Activated CD8-positive, alpha-beta memory T cell treated with anti-CD3 and anti-CD28 coated beads for 48 hours (primary cell): ENCODE results near the gene MRPS23.

Source experiments
- DNase-seq, 3 experiments: peaks; one replicate each; pipeline ENCODE4 v3.0.0-alpha.2; 2020; ENCODE audit warnings: low read depth in 2 of 3, low spot score in 2 of 3

The MRPS23 gene

DNA sequence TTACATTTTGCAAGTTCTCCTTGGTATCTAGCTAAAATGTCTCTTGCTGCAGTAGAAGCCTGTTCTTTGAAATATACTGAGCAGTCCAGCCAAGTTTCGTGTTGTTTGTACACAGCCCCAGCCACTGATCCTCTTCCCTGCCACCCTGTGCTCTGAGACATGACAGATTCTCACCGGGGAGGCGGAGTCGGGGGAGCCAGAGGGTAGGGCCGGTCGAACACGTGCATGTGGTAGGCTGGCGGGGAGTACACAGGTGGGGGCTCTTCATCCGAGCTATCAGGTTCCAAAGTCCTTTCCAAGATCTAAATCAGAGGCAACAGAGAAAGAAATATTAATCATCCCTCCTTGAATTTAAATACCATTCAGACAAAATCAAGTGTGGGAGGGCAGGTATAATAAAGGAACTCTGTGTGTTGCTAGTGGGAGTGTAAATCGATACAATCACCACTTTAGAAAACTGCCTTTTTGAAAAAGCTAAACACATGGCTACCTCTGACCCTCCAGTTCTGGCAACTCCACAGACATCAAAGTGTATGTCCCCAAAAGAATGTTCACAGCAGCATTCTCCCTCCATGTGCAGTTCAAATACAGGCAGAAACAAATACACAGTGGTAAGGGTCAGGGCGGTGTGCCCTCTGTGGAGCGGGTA, 29.7 kb upstream of the MRPS23 start:
- no peak for DNase-seq

DNA sequence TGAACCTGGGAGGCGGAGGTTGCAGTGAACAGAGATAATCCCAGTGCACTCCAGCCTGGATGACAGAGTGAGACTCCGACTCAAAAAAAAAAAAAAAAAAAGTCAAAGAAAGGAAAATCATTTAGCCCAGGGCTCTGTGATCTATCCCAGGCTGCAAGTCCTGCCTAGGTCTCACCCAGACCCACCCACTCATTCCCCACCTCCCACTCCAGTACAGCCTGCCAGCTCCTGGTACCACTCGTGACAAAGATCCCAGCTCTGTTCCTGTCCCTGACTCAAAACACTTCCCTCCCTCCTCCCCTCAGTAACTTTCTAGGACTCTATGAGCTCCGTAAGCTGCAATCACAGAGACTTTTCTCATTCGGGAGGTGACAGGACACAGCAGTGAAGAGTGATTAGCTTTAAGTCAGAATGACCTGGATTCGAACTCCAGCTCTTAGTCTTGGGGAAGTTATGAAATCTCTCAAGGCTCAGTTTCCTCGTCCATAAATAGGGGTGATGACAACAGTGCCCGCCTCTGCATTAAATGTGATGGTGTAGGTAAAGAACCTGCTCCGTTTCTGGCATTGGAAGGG, 28.0 kb upstream of the MRPS23 start:
- no peak for DNase-seq

- DNase-seq: no peak
Observed at GRCh38 chr17:57876866-57877237, 27.0 kb upstream of the MRPS23 start.

GRCh38 chr17:57876023-57876865, 26.4 kb upstream of the MRPS23 start:
- DNase-seq: no peak

DNA sequence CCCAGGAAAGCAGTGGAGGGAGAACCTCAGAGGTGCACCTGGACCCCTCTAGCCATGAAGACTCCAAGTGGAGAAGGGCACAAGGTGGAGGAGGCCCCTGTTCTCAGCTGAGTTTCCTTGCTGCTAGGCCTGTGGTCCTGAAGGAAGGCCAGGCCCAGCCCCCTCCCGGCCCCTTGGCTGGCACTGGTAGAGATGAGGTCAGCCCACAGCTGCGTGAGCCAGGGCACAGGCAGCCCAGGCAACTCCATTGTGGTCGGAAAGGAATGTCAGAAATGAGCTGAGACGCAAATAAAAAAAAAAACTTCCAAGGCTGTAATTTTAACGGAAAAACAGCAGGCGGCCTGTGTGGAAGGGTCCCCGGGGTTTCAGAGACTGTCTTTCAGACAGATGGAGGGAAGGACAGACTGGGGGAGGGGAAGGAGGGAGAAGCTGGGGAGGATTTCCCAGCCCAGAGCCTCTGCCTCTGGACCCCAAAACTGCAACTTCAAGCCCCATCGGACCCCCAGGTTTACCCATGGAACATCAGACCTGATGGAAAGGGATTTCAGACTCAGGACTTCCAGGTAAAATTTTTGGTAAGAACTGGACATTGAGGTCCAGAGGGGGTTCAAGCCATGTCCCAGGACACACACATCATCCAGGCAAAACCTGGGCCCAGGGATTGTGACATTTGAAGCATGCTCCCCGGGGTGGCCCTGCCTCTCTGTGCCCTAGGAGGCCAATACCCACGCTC, 25.6 kb upstream of the MRPS23 start:
- no peak for DNase-seq

DNA sequence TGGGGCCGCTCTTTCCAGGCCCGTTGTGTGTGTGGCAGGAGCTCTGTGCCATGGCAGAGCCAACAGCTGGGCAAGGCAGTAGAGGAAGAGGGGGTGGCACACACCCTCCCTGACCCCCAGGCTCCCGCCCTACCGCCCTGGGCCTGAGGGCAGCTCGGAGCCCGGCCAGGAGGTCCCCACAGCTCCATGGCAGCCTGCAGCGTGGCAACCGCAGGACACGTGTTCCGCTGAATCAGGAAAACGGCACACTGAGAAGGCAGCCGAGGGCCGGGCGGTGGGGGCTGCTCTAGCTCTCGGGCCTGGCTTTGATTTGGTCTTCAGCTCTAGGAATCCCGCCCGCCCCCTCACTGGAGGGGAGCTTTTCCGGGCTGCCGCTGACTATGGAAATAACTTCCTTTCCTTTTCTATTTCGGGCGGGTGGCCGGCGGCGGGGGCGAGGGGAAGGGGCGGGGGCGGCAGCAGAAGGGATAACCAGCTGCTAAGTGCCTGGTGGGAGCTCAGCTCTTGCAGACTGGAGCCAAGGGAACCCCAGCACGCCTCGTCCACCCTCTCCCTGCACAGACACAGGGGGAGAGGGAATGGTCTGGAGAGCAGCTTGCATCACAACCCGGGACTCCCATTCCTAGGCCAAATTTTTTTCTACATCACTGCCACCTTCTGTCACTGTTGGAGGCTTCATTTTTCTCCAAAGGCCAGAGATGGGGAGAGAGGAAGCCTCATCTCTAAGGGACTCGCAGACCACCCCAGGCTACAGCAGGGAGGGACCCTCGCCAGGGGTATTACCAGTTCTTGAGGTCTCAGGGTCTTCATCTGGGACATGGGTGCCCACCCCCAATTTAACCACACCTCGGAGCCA, 24.8 kb upstream of the MRPS23 start:
- no peak for DNase-seq

DNA sequence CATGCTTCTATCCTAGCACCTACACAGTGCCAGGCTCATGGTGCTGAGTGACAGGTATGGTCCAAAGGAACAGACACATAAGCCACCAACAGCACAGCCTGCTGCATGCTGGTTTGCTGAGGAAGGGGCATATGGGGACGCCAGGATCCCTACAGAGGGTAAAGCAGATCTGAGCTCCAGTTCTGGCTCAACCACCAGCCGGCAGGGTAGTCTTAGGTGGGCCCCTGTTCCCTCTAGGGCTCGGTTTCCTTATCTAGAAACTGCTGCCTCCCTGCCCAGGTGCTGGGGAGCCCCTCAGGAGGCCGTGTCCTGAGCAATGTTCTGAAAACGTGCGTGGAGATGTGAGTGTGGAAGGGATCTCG, 24.2 kb upstream of the MRPS23 start:
- no peak for DNase-seq

- DNase-seq: no peak
Observed at GRCh38 chr17:57873261-57874057, 23.6 kb upstream of the MRPS23 start.

GRCh38 chr17:57872536-57872935, 22.7 kb upstream of the MRPS23 start:
- no peak for DNase-seq

DNA sequence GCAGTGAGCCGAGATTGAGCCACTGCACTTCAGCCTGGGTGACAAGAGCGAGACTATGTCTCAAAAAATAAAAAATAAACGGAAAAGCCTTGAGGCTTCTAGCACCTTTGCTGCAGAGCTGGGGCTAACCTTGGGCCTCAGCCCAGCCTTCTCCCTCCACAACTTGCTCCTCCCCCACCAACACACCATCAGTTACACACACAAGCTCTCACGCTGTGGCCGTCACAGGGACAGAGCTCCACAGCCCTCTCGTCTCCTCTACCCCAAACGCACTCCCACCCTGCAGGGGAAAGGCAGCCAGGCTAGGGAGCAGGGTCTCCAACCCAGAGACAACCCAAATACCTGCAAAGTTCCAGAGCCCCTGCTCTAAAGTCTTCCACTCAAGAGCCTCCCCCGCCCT, 22.0 kb upstream of the MRPS23 start:
- no peak for DNase-seq

DNA sequence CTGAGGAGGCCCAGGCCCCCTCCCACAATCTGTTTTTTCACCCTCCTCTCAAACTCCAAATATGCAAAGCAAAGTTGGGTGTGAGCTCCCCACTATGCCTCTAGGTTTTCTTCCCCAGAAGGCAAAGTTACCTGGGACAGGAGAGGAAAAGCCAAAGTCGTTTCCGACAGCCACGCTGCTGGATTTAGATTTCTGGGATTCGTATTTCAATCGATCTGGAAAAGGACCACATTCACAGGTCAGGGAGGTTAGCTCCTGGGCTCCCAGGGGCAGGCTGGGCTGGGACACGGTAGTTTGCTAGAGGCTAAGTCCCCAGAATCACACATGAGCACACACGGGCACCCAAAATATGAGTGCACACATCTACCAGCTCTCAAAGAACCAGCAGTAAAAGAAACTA, 21.3 kb upstream of the MRPS23 start:
- no peak for DNase-seq

GRCh38 chr17:57870283-57870635, 20.4 kb upstream of the MRPS23 start:
- DNase-seq: no peak

DNA sequence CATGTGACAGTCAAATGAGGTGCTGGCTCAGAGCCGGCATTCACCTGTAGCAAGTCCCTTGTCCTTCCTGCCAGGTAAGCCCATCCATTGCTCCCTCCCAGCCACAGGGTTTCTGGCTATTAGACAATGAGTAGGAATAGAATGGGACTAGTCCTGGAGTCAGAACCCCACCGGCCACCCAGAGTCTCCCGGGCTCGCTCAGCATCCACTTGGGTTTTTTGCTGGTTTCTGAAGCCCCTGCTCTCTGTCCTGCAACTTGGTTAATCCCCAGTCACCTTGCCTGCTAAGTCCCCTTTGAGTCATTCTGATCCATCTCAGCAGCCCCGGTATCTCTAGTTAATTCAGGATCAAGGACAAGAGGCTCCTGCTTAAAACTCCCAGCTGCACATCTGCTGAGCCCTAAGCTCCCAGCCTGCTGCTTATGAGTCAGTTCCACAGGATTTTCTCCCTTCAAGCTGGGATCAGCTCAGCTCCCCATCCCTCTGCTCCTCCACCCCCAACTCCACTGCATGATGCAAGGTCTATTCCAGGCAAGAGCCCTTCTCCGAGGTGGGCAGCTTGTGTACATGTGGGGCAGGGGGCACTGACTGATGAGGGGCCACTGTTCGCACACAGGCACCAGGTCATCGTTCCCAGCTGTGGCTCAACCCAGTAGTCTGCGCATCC, 19.9 kb upstream of the MRPS23 start:
- no peak for DNase-seq

DNA sequence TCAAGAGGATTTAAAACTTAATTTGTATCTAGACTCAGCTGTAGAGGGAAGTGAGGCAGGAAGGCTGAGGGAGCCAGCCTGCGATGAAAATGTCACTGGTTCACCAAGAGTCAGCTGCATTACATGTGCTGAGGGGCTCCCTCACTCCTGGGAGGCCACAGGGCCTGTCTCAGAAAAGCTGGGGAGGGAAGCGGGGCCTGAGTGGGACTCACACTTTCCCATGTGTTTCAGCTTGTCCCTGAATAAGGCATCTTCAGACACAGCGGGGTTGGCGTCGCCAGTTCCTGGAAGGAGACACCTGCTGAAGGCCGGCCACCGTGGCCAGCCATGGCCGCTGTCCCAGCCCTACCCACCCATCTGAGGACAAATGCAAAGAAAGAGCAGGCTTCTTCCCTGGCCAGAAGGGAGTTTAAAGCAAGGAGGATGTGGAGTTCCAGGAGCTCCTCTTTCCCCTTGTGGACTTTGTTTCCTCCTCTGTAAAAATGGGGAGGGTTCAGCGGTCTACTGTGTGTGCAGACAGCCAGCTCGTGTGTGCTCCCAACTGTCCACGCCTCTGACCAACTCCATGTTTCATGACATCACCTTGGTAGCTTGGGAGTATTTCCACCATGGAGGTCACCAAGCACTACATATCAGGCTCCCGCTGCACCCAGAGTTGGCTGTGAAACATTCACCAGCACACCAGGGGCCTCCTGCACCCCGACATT, 19.2 kb upstream of the MRPS23 start:
- DNase-seq: no peak

DNA sequence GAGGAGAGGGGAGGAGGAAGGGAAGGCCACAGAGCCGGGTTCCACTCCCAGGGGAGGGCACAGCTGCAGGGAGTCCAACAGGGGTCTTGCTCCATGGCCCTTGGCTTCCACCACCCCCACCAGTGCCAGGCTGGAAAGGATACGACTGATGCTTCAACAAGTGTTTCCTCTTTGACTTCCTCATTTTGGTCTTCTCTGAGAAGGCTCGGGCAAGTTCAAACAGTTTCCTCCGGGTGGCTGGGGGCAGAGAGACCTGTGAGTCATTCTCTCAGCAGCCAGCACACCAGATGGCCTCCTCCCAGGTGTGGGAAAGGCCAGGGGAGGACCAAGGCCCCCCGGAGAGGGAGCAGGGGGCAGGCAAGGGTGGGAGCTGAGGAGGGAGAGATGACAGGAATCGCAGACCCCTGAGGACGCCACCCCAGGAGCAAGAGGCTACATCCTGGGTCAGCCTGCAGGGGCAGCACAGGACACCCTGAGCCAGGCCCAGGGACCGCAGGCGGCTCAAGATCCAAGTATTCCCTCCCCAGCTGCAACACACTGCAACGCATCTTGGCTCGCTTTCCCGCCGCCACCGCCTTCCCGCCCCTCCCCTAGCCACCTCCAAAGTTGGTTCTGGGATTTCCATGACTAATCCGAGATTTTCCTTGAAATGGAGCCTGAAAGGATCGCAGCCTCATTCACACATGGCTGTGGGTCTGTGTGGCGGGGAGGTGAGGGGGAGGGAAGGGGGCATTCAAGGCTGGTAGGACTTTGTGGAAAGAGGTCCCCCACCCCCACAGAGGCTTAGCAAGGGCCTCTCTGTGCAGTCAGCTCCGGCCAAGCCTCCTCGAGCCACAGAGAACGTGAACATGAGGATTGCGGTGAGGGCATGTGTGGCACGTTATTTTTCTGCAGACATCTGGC, 18.4 kb upstream of the MRPS23 start:
- DNase-seq: no peak

DNA sequence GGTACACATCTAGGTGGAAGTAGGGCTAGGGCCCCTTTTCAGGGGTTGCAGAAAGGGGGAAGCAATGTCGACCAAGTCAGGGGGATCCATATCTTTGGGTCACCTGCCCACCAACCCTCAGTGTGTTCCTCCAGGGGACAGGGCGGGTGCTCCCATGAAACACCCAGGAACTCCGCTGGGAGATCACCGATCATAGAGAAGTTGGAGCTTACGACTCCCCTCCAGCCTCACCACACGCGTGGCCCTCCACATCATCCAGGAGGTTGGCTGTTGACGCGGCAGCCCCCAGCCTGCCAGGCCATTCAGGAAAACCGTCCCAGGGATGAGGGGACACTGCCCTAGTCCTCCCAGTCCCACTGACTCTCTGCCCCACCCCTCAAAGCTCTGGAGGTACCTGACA, 17.3 kb upstream of the MRPS23 start:
- DNase-seq: no peak

- DNase-seq: no peak
Observed at GRCh38 chr17:57866723-57867122, 16.9 kb upstream of the MRPS23 start.

GRCh38 chr17:57866319-57866718, 16.5 kb upstream of the MRPS23 start:
- no peak for DNase-seq
